Activated CD8-positive, alpha-beta T cell treated with anti-CD3 and anti-CD28 coated beads for 36 hours (primary cell): ENCODE measurements around the gene RSKR. TPM values are rescaled to one million over a fixed set of nuclear protein-coding genes. Genes with fewer than 3 reads are reported as not detected.

Experiments used
- ATAC-seq: fragments of 200-7000 bp; cut with Tn5 transposase; one replicate; pipeline ENCODE4 v1.10.0; 2021; ENCODE audit warnings: mild to moderate bottlenecking, moderate library complexity
- CTCF ChIA-PET: fragments of 350-600 bp; sonication (Branson Sonifier 250); formaldehyde crosslinking; loops from one replicate; lab custom pipeline; 2021; ENCODE audit warnings: antibody characterized with exemption; lab: Charles Lee
- POLR2A ChIA-PET: fragments of 350-600 bp; sonication (Branson Sonifier 250); formaldehyde crosslinking; loops from one replicate; lab custom pipeline; 2021; ENCODE audit warnings: antibody characterized with exemption; lab: Charles Lee
- DNase-seq: peaks from one replicate; pipeline ENCODE4 v3.0.0-alpha.2; 2020
- H3K27ac Mint-ChIP-seq: one replicate; pipeline ENCODE4 v1.8.0; 2021; ENCODE audit warnings: mild to moderate bottlenecking, mixed read lengths
- H3K27me3 Mint-ChIP-seq: one replicate; pipeline ENCODE4 v1.8.0; 2021; ENCODE audit warnings: mixed read lengths
- H3K36me3 Mint-ChIP-seq: one replicate; pipeline ENCODE4 v1.8.0; 2021; ENCODE audit warnings: low read depth, mixed read lengths
- H3K4me1 Mint-ChIP-seq: one replicate; pipeline ENCODE4 v1.8.0; 2021; ENCODE audit warnings: low read depth, mixed read lengths
- H3K4me3 Mint-ChIP-seq: one replicate; pipeline ENCODE4 v1.8.0; 2021; ENCODE audit warnings: mild to moderate bottlenecking, moderate library complexity, mixed read lengths
- H3K9me3 Mint-ChIP-seq: one replicate; pipeline ENCODE4 v1.8.0; 2021; ENCODE audit warnings: mixed read lengths
- intact Hi-C: fragments of 100-400 bp; cut with micrococcal nuclease; formaldehyde crosslinking; loops from one replicate; pipeline ENCODE4 v1.10.0; 2022
- total RNA-seq, 2 experiments: library from RNA; stranded (reverse); gene quantifications; one replicate each; pipeline ENCODE4 v1.2.3, GENCODE V29; 2021
- TF ChIP-seq, protein P1 (sequence below): fragments of 200-600 bp; IDR thresholded peaks from one replicate; pipeline ENCODE4 v1.8.0; 2022; ENCODE audit warnings: antibody characterized with exemption, mild to moderate bottlenecking

The RSKR gene
- total RNA-seq, 2 experiments from 2014 or later = 22.5 to 24.9 TPM

DNA sequence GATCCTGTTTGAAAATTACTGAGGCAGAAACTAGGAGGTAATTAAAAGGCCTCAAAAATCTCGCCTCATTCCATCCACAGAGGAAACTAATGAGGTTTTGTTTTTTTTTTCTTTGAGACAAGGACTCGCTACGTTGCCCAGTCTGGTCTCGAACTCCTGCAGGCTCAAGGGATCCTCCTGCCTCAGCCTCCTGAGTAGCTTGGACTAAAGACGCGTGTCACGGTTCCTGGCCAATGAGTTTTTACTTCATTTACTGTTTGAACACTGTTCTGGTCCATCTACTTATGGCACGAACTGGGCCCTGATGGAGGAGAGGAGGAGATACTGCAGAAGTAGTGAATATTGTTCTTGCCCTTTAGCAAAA, 31.6 kb upstream of the RSKR start:
- POLR2A ChIA-PET = interaction anchor here (1.0 to 6.3 kb wide), 16 partner anchors 11 to 151 kb away, joined by 3 to 60 read pairs (median 5); partner anchors contain the start of genes ALDOC, PIGS, PROCA1 and RPL23A
- Mint-ChIP-seq H3K27me3 (no peaks in the 10 kb centered on the region), H3K9me3 (no peaks in the 10 kb centered on the region), H3K4me1 (peaks cover 40% of the 10 kb centered on the region), H3K27ac (peak overlapping the region; percentile 68), H3K36me3 (peaks cover 46% of the 10 kb centered on the region), H3K4me3 (peak overlapping the region; percentile 86)
- CTCF ChIA-PET = interaction anchor here (0.7 to 6.7 kb wide), 12 partner anchors 10 to 247 kb away, joined by 3 to 83 read pairs (median 4); partner anchors contain the start of genes SDF2, SUPT6H and TLCD1
- TF ChIP-seq, protein P1, sequence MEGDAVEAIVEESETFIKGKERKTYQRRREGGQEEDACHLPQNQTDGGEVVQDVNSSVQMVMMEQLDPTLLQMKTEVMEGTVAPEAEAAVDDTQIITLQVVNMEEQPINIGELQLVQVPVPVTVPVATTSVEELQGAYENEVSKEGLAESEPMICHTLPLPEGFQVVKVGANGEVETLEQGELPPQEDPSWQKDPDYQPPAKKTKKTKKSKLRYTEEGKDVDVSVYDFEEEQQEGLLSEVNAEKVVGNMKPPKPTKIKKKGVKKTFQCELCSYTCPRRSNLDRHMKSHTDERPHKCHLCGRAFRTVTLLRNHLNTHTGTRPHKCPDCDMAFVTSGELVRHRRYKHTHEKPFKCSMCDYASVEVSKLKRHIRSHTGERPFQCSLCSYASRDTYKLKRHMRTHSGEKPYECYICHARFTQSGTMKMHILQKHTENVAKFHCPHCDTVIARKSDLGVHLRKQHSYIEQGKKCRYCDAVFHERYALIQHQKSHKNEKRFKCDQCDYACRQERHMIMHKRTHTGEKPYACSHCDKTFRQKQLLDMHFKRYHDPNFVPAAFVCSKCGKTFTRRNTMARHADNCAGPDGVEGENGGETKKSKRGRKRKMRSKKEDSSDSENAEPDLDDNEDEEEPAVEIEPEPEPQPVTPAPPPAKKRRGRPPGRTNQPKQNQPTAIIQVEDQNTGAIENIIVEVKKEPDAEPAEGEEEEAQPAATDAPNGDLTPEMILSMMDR = no peak
- intact Hi-C loops = no loop called here
- no peak for DNase-seq
- no peak for ATAC-seq

- CTCF ChIA-PET = interaction anchor here (1.1 to 6.7 kb wide), 18 partner anchors 8 to 308 kb away, joined by 3 to 83 read pairs (median 5); partner anchors contain the start of genes RPL23A, SDF2, SUPT6H and TLCD1
- intact Hi-C loops = no loop called here
- H3K27me3 Mint-ChIP-seq = no peaks in the 10 kb centered on the region
These were observed 31.0 kb upstream of the RSKR start, which contains the start of gene BLTP2 for GRCh38 chr17:28644787-28645575. Gene BLTP2 (minus strand): TSS chr17:28645158. CDS start chr17:28645056, 102 bp downstream.

GRCh38 chr17:28643983-28644786, 30.2 kb upstream of the RSKR start:
- TF ChIP-seq, protein P1 = peak; percentile 80
- DNase-seq (peak; percentile 61), ATAC-seq (no peak)
- H3K27me3 Mint-ChIP-seq = no peaks in the 10 kb centered on the region
- H3K36me3 Mint-ChIP-seq = peaks cover 56% of the 10 kb centered on the region
- ChIA-PET POLR2A (interaction anchor here (1.0 to 6.3 kb wide), 17 partner anchors 9 to 82 kb away, joined by 3 to 60 read pairs (median 5); partner anchors contain the start of genes ALDOC, RPL23A, SDF2 and SUPT6H), CTCF (interaction anchor here (0.9 to 6.7 kb wide), 24 partner anchors 8 to 309 kb away, joined by 3 to 83 read pairs (median 4); partner anchors contain the start of genes ALDOC, PIGS, RPL23A and SDF2)
- H3K4me1 Mint-ChIP-seq = peaks cover 42% of the 10 kb centered on the region
- H3K4me3 Mint-ChIP-seq = peak overlapping the region; percentile 86
- intact Hi-C loops = no loop called here
- H3K9me3 Mint-ChIP-seq = no peaks in the 10 kb centered on the region
- H3K27ac Mint-ChIP-seq = peak overlapping the region; percentile 84

More at GRCh38 chr17:28644787-28645575, 31.0 kb upstream of the RSKR start, which contains the start of gene BLTP2:
- H3K36me3 Mint-ChIP-seq = peaks cover 49% of the 10 kb centered on the region
- no peaks in the 10 kb centered on the region for H3K9me3 Mint-ChIP-seq
- peak; percentile 96 for DNase-seq
- ATAC-seq = peak; percentile 99
- POLR2A ChIA-PET = interaction anchor here (0.7 to 6.3 kb wide), 20 partner anchors 8 to 150 kb away, joined by 3 to 60 read pairs (median 4); partner anchors contain the start of genes ALDOC, PIGS, PROCA1 and RPL23A
- H3K27ac Mint-ChIP-seq = peak within 1 kb of the TSS; percentile 84
- H3K4me3 Mint-ChIP-seq = peak within 1 kb of the TSS; percentile 86
- TF ChIP-seq, protein P1 = no peak
- peaks cover 40% of the 10 kb centered on the region for H3K4me1 Mint-ChIP-seq

- Mint-ChIP-seq H3K27ac (peak overlapping the region; percentile 26), H3K36me3 (peaks cover 69% of the 10 kb centered on the region), H3K4me1 (peaks cover 35% of the 10 kb centered on the region), H3K27me3 (no peaks in the 10 kb centered on the region), H3K4me3 (no peak overlapping the region), H3K9me3 (no peaks in the 10 kb centered on the region)
- CTCF ChIA-PET = interaction anchor here (1.8 kb wide), 1 partner anchor 42 kb away, joined by 4 read pairs; the partner anchor contains the start of gene SPAG5
- no peak for DNase-seq
- TF ChIP-seq, protein P1 = no peak
- POLR2A ChIA-PET = interaction anchor here (1.0 to 6.3 kb wide), 5 partner anchors 14 to 44 kb away, joined by 3 to 60 read pairs (median 3); partner anchors contain the start of genes SDF2 and SUPT6H
- intact Hi-C loops = no loop called here
- ATAC-seq = no peak
These were observed 27.6 kb upstream of the RSKR start for GRCh38 chr17:28641579-28641978.
